HepG2 (cell line): Measurements from ENCODE around the gene ZNF146. TPM values are rescaled to one million over a fixed set of nuclear protein-coding genes. Genes with fewer than 3 reads are reported as not detected.

Experiments used
- ETV6 ChIP-seq: sonication (generic); formaldehyde crosslinking; conservative IDR thresholded peaks from 2 replicates; pipeline ENCODE4 v1.4.0; 2020; ENCODE audit warnings: missing genetic modification reagents
- FOSL1 ChIP-seq: sonication (generic); formaldehyde crosslinking; IDR thresholded peaks from 2 replicates; pipeline ENCODE4 v1.9.0; 2021; ENCODE audit warnings: missing genetic modification reagents, borderline replicate concordance
- GATAD1 ChIP-seq: IDR thresholded peaks from 2 replicates; pipeline ENCODE4 v1.6.1; 2016; ENCODE audit warnings: missing genetic modification reagents, missing compliant biosample characterization
- GMEB2 ChIP-seq: IDR thresholded peaks from 2 replicates; pipeline ENCODE4 v1.6.1; 2016; ENCODE audit warnings: missing biosample characterization, missing genetic modification reagents, low read depth
- HOXA7 ChIP-seq: sonication (generic); formaldehyde crosslinking; IDR thresholded peaks from 2 replicates; pipeline ENCODE4 v1.8.1; 2022; ENCODE audit warnings: mild to moderate bottlenecking, missing genetic modification reagents, moderate library complexity
- JUND ChIP-seq: sonication (generic); formaldehyde crosslinking; IDR thresholded peaks from 2 replicates; pipeline ENCODE4 v1.8.0; 2022; ENCODE audit warnings: mild to moderate bottlenecking, missing genetic modification reagents
- KDM2A ChIP-seq: sonication (generic); formaldehyde crosslinking; IDR thresholded peaks from 2 replicates; pipeline ENCODE4 v1.4.0; 2020; ENCODE audit warnings: low read depth, missing genetic modification reagents, borderline replicate concordance
- KLF12 ChIP-seq: sonication (generic); formaldehyde crosslinking; IDR thresholded peaks from 2 replicates; pipeline ENCODE4 v1.4.0; 2020; ENCODE audit warnings: missing genetic modification reagents, borderline replicate concordance
- MNT ChIP-seq: fragments of 450-650 bp; IDR thresholded peaks from 2 replicates; pipeline ENCODE4 v1.6.1; 2016
- NFATC3 ChIP-seq: sonication (generic); formaldehyde crosslinking; IDR thresholded peaks from 2 replicates; pipeline ENCODE4 v1.5.1; 2020; ENCODE audit warnings: mild to moderate bottlenecking, missing genetic modification reagents
- RAD51 ChIP-seq: fragments of 450-650 bp; IDR thresholded peaks from 2 replicates; pipeline ENCODE4 v1.6.1; 2016; ENCODE audit warnings: borderline replicate concordance
- RCOR2 ChIP-seq: IDR thresholded peaks from 2 replicates; pipeline ENCODE4 v1.6.1; 2016; ENCODE audit warnings: missing biosample characterization, missing genetic modification reagents
- SNAI1 ChIP-seq: sonication (generic); formaldehyde crosslinking; IDR thresholded peaks from 2 replicates; pipeline ENCODE4 v1.5.0; 2020; ENCODE audit warnings: mild to moderate bottlenecking, missing genetic modification reagents, borderline replicate concordance
- SPEN ChIP-seq: sonication (generic); formaldehyde crosslinking; IDR thresholded peaks from 2 replicates; pipeline ENCODE4 v1.5.1; 2020; ENCODE audit warnings: low read depth, mild to moderate bottlenecking, missing genetic modification reagents
- TBP ChIP-seq: sonication (generic); formaldehyde crosslinking; IDR thresholded peaks from 2 replicates; pipeline ENCODE4 v1.5.0; 2020; ENCODE audit warnings: missing genetic modification reagents
- ZBTB3 ChIP-seq: sonication (generic); formaldehyde crosslinking; IDR thresholded peaks from 2 replicates; pipeline ENCODE4 v1.4.0; 2020; ENCODE audit warnings: low read depth, mild to moderate bottlenecking, moderate library complexity, missing genetic modification reagents, borderline replicate concordance
- ZBTB38 ChIP-seq: sonication (generic); formaldehyde crosslinking; IDR thresholded peaks from 2 replicates; pipeline ENCODE4 v1.5.1; 2020; ENCODE audit warnings: mild to moderate bottlenecking, missing genetic modification reagents
- ZNF205 ChIP-seq: IDR thresholded peaks from 2 replicates; pipeline ENCODE4 v1.6.1; 2018; ENCODE audit warnings: missing biosample characterization, missing genetic modification reagents
- ZNF235 ChIP-seq: sonication (generic); formaldehyde crosslinking; IDR thresholded peaks from 2 replicates; pipeline ENCODE4 v1.8.1; 2023; ENCODE audit warnings: mild to moderate bottlenecking, missing genetic modification reagents, borderline replicate concordance
- ZNF331 ChIP-seq: sonication (generic); formaldehyde crosslinking; IDR thresholded peaks from 2 replicates; pipeline ENCODE4 v1.4.0; 2020; ENCODE audit warnings: missing genetic modification reagents
- ZNF570 ChIP-seq: sonication (generic); formaldehyde crosslinking; IDR thresholded peaks from 2 replicates; pipeline ENCODE4 v1.4.0; 2020; ENCODE audit warnings: mild to moderate bottlenecking, missing genetic modification reagents, borderline replicate concordance
- ZSCAN20 ChIP-seq: sonication (generic); formaldehyde crosslinking; IDR thresholded peaks from 2 replicates; pipeline ENCODE4 v1.4.0; 2020; ENCODE audit warnings: missing genetic modification reagents, mild to moderate bottlenecking, borderline replicate concordance
- polyA plus RNA-seq, 8 experiments: library from polyadenylated mRNA; depleted of rRNA in 3 of 8; stranded (reverse) in 7 of 8; unstranded in 1 of 8; fragments of >200 nt; fragmentation: Illumina TruSeq in 4 of 8; extraction: Trizol in 4 of 8; gene quantifications; 2 replicates each; pipeline versions ENCODE4 v1.2.1 to v1.2.3, GENCODE V29; 2011 to 2016; ENCODE audit warnings: low read depth in 4 of 8, missing spikeins in 1 of 8, mixed read lengths in 1 of 8; ENCODE audit not compliant: insufficient read depth in 1 of 8
- total RNA-seq, 5 experiments: library from RNA; depleted of rRNA; stranded (reverse); fragments of >200 nt; fragmentation: Illumina TruSeq; extraction: Trizol; gene quantifications; 2 replicates each; pipeline ENCODE4 v1.2.3, GENCODE V29; 2016; ENCODE audit warnings: low read depth in 1 of 5
- TF ChIP-seq, protein P1 (sequence below): sonication (generic); formaldehyde crosslinking; IDR thresholded peaks from 2 replicates; pipeline ENCODE4 v1.5.0; 2020; ENCODE audit warnings: mild to moderate bottlenecking, missing genetic modification reagents, moderate library complexity

Gene ZNF146
- total and polyA plus RNA-seq, 2 of the 13 experiments (the other 11 are each of a cell fraction or from before 2014, with no cell fraction given): 28.4 to 52.7 TPM

DNA sequence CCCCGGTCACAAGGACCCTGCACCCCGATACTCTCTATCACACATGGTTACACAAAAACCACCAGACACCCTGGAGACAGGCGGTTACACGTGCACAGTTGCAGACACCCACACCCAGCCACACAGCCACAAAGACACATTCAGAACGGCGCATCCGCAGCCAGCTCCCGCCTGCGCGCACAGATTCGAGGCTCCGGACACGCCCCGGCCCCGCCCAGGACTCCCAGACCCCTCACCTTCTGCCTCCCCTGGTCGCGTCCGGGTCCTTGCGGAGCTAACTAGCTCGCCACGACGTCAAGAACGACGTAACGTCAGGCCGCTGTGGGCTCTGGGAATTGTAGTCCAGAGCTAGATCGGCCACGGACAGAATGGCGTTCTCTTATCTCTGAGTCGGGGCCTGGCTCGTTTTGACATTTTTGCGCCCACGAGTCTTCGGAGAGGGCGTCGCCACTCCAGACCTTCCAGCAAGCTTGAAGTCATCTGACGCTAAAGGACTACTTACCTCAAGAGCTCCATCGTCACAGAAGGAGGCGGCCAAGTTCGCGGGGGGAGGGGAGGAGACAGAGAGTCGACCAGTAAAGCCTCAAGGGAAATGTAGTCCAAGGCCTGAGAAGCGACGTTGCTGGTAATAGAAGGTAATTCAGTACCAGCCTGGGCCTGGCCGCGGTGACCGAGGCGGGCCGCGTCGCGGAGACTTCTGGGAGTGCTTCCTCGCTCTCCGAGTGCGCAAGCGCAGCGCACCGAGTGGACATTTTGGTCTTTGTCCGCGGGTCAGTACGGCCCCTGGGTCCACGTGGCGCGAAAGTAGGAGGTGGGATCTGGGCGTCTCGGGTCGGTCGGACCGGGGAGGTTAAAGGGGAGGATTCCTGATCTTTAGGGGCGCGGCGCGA is at the start of gene ZNF146, which contains the start of gene ZNF565 (continued):
- TF ChIP-seq MNT: peak; percentile 85
- peak; percentile 87; the same call in 1 of the 2 replicates for TF ChIP-seq ZNF235 (CRISPR knock-in tag)
- 0 out of 2 replicates have a peak, but pooled peaks have one; percentile 9 for TF ChIP-seq ETV6 (CRISPR knock-in tag)
- no peak for TF ChIP-seq RAD51
- peak; percentile 72 for TF ChIP-seq KDM2A (CRISPR knock-in tag)
- peak; percentile 33; the same call in 1 of the 2 replicates for TF ChIP-seq ZNF331 (CRISPR knock-in tag)
- TF ChIP-seq NFATC3: 0 out of 2 replicates have a peak, but pooled peaks have one; percentile 5
- TF ChIP-seq FOSL1 (CRISPR knock-in tag): 0 out of 2 replicates have a peak, but pooled peaks have one; percentile 6
- TF ChIP-seq ZNF570 (CRISPR knock-in tag): no peak
- peak; percentile 88 for TF ChIP-seq ZBTB38 (CRISPR knock-in tag)
- TF ChIP-seq ZBTB3: no peak
- TF ChIP-seq RCOR2 (CRISPR knock-in tag): no peak
- peak; percentile 94 for TF ChIP-seq SPEN (CRISPR knock-in tag)
- TF ChIP-seq TBP: no peak
- peak; percentile 67; the same call in 1 of the 2 replicates for TF ChIP-seq JUND (CRISPR knock-in tag)
- peak; percentile 95; the same call in 1 of the 2 replicates for TF ChIP-seq KLF12 (CRISPR knock-in tag)
- TF ChIP-seq, protein P1, sequence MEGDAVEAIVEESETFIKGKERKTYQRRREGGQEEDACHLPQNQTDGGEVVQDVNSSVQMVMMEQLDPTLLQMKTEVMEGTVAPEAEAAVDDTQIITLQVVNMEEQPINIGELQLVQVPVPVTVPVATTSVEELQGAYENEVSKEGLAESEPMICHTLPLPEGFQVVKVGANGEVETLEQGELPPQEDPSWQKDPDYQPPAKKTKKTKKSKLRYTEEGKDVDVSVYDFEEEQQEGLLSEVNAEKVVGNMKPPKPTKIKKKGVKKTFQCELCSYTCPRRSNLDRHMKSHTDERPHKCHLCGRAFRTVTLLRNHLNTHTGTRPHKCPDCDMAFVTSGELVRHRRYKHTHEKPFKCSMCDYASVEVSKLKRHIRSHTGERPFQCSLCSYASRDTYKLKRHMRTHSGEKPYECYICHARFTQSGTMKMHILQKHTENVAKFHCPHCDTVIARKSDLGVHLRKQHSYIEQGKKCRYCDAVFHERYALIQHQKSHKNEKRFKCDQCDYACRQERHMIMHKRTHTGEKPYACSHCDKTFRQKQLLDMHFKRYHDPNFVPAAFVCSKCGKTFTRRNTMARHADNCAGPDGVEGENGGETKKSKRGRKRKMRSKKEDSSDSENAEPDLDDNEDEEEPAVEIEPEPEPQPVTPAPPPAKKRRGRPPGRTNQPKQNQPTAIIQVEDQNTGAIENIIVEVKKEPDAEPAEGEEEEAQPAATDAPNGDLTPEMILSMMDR: peak; percentile 4; the same call in 1 of the 2 replicates
- TF ChIP-seq ZNF205 (CRISPR knock-in tag): no peak; the same call in 1 of the 2 replicates
- TF ChIP-seq GMEB2: peak; percentile 98
- TF ChIP-seq SNAI1 (CRISPR knock-in tag): peak; percentile 86; the same call in 1 of the 2 replicates
- peak; percentile 82 for TF ChIP-seq GATAD1 (CRISPR knock-in tag)
- TF ChIP-seq ZSCAN20 (CRISPR knock-in tag): no peak
- TF ChIP-seq HOXA7 (CRISPR knock-in tag): no peak
